Kidney tubule cell (primary cell): Measurements from ENCODE around the gene ARID5A.
"Not testable (repeated sequence)": the region's sequence is repeated elsewhere in the genome, so short reads cannot be mapped to it uniquely, and the experiment has no call there.

Source experiments
- DNase-seq: peaks from one replicate; pipeline ENCODE4 v3.0.0-alpha.2; 2018; ENCODE audit warnings: low spot score

The ARID5A gene

DNA sequence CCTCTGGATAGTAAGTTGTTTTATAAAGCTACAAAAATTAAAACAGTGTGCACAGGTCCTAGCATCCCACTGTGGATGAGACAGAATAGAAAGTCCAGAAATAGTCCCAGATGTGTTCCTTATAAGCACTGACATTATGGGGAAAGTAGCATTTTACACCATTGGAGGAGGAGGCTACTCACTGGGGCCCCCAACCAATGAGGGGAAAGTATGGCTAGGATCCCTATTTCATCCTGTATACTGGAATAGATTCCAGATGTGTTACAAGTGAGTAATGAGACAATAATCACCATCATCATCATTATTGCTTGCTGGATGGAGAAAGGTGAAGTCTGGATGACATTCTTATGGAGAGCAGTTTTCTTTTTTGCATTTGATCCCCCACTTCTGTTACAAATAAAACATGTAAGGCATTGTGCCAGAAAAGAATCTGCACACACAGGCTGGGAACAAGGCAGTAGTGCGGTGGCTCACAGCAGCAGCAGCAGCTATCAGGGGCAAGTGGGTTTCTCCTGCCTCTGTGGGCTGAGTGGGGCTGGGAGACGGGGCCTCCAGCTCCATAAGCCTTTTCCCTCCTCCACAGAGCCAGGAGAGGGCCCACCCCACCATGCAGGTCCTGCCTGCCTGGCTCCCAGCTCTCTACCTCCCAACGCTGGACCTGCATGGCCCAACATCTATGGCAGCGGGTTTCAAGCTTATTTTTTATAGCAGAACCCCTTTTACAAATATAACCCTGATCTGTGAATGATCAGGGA lies 5.0 kb downstream of the ARID5A start:
- no peak for DNase-seq

DNA sequence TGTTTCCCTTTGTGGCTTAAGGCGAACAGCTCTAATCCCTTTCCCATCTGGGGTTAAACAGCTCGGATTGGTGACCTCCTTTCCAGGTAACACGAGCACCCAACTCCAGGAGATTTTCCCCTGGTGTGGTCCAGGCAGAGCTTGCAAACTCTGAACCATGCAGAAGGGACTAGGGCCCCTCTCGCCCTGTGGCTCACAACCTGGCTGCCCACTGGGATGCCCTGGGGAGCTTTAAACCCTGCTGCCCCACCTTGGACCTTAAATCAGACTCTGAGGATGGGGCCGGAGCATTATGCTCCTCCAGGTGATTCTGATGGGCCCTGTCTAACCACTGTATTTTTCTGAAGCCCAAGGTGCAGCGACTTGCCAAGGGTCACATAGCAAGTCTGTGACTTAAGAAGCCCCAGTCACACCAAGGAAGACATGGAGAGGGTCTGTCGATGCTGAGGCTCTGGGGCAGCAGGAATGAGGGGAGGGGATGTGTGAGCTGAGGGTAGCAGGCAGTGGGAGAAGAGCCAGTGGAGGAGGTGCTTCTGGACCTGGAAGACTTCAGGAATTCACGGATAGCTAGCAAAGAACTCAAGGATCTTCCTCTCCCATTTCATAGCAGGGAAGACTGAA lies 5.9 kb downstream of the ARID5A start:
- no peak for DNase-seq

DNA sequence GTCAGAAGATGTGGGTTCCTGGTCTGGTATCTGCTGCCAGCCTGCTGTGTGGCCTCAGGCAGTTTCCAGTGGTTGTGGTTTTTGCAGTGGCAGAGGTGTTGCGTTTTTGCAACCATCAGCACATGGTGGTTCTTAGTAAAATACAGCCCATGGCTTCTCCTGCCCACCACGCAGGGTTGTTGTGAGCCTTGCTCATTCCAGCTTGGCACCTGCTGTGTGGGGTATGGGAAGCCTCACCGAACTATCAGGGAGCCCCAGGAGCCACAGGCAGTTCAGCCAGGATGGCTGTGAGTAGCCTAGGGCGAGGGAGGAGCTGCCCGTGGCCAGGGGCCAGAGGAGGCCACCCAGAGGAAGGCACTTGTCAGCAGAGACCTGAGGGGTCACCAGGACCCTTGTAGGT lies 9.8 kb downstream of the ARID5A start:
- no peak for DNase-seq

DNA sequence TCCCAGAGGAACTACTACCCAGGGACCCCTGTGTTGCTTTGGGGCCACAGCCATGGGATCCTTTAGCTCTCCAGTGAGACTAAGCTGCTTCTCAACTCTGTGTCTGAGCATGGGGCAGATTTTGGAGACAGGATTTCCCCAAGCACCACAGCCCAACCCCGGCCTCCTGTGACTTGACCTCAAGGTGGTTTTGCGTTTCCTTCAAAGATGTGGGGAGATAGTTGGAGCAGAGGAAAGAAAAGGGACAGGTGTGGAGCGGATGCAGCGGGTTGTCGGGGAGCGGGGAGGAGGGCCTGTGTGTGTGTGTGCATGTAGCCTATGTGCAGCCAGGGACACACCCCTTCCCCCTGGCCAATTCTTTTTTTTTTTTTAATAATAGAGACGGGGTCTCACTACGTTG lies 10.2 kb downstream of the ARID5A start:
- no peak for DNase-seq

DNA sequence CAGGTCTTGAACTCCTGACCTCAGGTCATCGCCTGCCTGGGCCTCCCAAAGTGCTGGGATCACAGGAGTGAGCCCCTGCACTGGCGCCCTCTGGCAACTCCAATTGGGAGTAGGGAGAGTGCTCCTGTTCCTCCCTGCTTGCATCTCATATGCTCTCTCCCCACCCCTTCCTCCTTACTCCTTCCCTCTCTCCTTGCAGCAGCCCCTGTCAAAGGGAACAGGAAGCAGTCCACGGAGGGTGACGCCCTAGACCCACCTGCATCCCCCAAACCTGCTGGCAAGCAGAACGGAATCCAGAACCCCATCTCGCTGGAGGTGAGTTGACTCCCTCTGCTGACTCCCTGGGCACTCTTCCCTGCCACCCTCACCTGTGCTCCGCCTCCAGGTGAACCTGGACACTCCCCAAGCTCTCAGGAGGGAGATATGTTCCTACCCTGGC lies 10.7 kb downstream of the ARID5A start:
- no peak for DNase-seq

DNA sequence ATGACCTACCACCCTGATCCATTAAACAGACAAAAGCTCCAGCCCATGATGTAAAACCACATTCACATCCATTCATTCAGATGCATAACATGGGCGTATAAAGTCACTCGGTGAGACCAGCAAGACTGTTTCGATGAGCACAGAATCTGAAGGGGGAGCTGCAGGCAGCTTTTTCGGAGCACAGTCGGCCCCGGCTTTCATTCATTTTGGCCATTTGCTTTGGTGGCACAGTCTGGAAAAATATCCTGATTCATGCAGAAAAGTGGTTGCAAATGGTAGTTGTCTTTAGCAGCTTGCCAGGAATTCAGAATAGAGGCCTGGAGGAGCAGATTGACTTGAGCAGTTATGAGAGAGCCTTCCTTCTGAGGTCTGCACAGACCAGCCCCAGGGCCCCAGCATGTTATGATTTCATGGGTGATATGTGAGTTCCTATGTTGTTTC lies 11.2 kb downstream of the ARID5A start:
- DNase-seq: no peak

DNA sequence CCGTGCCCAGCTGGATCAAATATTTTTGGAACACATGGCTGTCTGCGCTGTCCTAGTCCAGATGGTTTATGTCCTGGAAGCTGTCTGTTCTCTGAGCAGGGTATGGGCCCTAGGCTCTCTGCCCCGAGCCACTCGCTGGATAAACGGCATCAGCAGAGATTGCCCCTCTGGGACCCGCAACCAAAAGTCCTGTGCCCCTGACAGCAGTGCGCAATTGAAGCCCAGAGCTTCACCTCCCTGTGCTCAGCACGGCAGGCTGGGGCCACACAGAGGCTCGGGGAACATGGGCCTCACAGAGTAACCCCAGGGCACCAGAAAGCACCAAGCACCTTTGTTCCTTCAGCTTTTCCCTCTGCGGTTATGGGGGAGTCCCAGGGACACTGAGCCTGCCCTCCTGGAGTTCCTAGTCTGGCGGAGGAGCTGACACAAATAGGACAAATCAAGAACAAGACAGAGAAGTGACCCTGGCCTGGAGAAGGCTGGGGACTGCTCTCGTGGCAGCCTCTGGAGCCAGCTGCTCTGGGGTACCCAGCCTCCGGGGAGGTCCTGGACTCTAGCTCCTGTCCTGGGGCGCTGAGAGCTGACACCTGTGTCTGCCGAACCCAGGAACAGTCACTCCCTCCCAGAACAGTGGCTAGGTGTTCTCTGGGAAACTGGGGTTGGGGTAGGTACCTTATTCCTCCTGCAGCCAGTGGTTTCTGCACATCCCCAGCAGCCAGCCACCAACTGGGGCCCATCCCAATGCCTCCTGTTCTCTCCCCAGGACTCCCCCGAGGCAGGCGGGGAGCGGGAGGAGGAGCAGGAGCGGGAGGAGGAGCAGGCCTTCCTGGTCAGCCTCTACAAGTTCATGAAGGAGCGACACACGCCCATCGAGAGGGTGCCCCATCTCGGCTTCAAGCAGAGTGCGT lies 12.3 kb downstream of the ARID5A start:
- no peak for DNase-seq

DNA sequence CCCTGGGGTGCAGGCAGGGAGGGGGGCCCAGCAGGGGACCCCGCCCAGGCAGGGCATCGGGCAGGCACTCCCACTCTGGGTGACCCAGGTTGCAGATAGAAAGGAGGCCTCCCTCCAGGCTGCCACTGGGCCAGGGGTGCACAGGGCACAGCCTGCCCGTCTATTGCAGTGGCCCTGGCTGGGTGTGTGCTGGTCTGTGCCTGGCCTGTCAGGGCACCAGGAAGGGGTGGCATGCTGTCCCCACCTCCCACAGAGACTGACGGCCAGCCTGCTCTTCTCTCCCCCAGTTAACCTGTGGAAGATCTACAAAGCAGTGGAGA lies 12.9 kb downstream of the ARID5A start:
- DNase-seq: no peak

DNA sequence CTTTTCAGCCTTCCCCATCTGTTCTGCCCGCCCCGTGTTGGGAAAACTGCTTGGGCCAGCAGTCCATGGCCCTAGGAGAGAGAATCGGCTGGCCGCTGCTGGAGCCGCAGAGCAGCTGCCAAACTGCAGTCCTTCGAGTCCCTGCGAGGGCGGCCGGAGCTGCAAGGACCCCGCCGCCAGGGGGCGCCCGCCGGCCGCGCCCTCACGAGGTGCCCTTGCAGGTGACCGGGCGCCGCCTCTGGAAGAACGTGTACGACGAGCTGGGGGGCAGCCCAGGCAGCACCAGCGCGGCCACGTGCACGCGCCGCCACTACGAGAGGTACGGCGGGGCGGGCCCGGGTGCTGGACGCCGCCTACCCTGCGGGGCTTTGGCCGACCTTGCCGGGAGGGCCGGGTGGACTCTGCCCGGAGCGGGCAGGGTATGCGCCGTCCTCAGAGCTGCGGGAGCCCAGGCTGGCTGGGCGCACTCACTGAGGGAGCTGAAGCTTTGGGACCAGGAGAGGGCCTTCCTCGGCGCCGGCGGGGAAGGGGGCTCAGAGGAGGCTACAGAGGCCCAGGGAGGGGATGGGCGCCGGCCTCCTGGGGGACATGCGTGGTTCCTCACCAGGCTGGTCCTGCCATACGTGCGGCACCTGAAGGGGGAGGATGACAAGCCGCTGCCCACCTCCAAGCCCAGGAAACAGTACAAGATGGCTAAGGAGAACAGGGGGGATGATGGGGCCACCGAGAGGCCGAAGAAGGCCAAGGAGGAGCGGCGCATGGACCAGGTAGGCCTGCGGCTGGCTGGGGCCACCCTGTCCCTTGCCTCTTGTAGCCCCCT lies 13.6 kb downstream of the ARID5A start:
- peak; percentile 32 for DNase-seq

DNA sequence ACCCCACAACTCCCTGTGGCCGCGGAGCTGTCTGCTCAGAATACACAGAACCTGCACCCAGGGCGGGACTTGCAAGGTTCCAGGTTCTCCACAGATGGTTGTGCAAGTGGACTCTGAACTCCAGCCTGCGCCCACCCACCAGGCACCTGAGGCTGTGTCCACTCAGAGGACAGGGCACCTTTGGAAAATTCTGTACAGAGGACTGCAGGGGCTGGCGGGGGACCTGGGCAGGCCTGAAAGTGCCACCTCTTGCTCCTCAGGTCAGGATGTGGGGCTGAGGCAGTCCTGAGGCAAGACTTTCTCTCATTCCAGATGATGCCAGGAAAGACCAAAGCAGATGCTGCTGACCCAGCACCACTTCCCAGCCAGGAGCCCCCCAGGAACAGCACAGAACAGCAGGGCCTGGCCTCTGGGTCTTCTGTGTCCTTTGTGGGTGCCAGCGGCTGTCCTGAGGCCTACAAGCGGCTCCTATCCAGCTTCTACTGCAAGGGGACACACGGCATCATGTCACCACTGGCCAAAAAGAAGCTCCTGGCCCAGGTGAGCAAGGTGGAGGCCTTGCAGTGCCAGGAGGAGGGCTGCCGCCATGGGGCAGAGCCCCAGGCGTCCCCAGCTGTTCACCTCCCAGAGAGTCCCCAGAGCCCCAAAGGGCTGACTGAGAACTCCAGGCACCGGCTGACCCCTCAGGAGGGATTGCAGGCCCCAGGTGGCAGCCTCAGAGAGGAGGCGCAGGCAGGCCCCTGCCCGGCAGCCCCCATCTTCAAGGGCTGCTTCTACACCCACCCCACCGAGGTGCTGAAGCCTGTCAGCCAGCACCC lies 14.4 kb downstream of the ARID5A start:
- no peak for DNase-seq

DNA sequence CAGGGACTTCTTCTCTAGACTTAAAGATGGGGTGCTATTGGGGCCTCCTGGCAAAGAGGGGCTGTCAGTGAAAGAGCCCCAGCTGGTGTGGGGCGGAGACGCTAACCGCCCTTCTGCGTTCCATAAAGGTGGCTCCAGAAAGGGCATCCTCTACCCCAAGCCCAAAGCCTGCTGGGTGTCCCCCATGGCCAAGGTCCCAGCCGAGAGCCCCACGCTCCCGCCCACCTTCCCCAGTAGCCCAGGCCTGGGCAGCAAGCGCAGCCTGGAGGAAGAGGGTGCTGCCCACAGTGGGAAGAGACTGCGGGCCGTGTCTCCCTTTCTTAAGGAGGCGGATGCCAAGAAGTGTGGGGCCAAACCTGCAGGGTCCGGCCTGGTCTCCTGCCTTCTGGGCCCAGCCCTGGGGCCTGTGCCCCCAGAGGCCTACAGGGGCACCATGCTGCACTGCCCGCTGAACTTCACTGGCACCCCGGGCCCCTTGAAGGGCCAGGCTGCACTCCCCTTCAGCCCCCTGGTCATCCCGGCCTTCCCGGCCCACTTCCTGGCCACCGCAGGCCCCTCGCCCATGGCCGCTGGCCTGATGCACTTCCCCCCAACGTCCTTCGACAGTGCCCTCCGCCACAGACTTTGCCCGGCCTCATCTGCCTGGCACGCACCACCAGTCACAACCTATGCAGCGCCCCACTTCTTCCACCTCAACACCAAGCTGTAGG lies 15.2 kb downstream of the ARID5A start:
- no peak for DNase-seq

DNA sequence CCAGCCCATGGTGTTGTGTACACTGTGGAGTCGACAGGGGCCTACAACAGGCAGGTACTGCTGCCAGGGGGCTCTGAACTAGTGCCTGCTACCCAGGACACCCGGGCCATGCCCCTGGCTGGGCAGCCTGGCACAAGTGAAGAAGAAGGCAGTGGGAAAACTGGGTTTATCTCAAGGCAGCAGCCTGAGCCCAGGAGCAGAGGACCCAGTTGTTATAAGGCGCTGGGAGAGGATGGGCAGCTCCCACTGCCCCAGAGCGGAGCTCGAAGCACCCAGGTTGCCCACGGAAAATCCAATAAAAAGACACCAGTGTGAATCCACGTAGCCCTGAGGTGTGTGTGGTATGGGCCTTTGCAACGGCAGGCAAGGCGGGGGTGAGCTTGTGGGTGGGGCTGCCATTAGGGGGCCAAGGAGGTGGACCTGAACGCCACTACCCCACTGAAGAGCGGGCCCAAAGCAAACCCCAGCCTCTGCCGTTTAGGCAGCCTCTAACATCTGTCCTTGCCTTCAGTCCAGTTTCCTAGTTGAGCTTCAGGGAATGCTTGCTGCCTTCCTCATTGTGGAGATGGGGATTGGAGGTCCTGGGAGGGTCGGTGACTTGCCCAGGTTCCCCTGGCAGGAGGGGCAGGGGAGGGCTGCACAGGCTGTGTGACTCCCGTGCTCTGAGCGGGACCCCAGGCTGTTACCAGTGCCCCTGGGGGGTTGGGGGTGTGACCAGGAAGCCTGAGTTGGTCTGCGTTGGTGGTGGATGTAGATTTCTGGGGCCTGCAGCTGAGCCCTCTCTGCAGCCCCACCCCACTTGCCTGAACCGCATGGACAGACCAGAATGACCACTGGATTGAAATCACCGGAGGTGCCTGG lies 16.0 kb downstream of the ARID5A start:
- DNase-seq: no peak

DNA sequence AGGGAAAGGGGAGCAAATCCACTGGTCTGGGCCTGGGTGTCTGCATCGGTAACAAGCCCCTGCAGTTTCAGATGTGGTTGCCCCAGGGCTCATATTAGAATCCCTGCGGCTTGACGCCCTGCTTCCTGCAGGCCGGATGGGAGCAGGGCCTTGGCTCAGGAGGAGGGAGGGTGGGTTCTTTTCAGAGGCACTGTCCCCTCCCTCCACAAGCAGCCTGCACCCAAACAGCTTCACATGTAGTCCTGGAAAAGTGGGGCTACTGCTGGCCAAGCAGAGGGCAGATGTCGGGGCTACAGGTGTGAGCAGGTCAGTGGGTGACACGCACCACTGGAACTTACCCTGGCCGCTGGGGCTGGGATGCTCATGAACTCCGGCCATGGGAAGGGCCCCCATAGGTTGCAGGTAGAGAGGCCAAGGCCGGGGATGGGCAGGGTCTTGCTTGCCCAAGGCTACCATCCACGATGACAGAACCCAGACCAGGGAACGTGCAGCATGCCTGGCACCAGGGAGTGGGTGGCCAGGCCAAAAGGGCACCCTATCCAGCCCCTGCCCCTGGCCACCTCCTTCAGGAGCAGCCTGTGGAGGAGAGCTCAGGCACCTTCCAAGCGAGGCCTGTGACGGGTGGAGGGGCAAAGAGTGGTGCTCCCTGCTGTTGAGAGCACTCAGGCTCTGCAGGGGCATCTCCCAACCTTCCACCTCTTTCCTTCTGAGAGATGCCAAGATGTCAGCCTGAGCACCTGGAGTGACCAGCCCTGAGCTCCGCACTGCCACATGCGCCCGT lies 16.8 kb downstream of the ARID5A start:
- DNase-seq: no peak

DNA sequence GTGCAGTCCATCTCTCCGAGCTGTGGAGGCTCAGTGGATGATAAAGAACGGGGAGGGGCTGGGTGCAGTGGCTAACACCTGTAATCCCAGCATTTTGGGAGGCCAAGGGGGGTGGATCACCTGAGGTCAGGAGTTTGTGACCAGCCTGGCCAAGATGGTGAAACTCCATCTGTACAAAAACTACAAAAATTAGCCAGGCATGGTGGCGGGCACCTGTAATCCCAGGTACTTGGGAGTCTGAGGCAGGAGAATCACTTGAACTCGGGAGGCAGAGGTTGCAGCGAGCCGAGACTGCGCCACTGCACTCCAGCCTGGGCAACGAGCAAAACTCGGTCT lies 17.4 kb downstream of the ARID5A start:
- not testable (repeated sequence) for DNase-seq

DNA sequence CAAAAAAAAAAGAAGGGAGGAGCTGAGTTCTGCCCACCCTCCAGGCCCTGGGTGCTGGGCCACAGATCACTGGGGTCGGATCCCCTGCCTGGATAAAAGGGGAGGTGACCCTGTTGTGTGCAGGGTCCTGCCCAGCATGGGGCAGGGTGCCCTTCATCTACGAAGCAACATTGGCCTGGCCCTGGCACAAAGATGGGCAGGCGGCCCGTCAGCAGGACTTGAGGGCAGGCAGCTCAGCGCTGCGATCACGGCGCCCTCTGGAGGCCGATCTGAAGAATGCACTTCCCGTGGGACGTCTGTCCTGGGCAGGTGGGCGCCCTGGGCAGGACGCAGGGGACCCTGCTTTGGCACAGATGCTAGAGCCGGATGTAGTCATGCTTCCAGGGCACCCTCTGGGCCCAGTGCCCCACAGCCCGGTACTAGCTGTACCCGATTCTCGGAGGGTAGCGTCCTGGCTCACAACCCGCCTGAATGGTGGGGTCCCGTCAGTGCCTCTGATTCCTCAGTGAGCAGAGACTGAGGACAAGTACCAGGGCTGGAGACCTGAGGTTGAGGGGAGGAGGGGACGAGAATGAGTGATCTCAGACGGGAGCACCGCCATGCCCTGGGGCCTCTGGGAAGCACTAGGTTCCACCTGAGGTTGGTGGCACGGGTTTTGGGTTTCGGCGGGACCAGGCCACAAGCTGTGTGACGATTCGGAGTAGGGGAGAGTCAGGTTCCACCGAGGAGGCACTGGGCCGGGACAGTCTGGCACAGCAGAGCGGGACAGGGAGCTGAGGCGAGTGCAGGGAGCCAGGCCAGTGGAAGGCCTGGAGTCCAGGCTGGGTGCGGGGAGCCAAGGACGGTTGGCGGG lies 18.0 kb downstream of the ARID5A start:
- peak; percentile 71 for DNase-seq

DNA sequence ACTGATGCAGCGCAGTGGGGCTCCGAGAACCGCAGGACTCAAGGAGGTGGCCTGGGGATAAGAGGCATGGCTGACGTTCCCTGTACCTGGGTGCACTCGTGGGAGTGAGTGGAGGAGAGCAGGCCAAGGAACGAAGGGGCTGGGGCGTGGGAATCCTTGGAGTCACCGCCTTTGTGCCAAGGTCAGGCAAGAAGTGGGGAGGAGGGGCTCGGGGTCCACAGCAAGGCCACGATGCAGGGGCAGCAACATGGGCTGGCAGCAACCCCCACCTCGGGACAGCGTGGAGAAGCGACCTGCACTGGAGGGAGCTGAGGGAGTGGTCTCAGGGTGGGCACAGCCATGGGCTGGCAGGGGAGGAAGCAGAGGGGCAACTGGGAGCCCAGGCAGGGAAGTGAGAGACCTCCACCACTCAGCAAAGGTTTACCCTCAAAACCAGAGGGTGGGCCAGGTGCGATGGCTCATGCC lies 18.6 kb downstream of the ARID5A start:
- DNase-seq: no peak

DNA sequence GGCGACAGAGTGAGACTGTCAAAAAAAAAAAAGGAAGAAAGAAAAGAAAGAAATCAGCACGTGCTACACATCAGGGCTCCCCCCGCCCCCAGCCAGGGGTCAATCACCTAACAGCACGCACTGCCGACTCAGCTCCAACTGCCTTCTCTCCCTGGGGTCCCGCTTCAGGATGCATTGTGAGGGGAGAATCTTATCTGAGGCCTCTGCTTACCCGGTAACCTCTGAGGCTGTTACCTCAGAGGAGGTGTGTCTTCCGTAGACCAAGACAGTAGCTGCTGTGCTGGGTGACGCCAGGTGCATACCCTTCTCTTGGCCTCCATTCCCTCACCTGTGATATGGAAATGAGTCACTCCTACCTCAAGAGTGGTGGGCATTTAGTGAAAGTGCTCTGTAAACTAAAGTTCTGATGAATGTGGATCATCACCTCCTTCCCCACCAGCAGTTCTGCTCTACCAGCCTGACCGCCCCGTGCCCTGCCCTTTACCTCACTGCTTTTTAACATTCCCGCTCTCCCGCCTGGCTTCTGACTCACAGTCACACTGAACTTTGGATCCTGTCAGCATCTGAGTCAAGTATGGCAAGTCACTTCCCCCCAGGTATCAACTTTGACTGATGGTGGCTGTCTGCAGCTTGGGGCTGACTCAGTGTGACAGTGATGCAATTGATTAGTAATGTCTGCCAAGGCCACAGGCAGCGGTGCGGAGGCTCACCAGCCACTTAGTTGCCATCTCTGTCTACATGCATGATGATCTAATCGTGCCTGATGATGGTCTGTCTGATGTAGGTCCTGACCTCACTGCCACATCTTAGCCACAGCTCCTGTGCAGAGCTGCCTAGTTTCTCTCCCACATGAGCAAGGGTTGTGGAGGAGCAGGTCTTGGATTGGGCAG lies 20.1 kb downstream of the ARID5A start:
- peak; percentile 100 for DNase-seq
